ENCODE results near the gene NEK2. TPM values are rescaled to one million over a fixed set of nuclear protein-coding genes. Genes with fewer than 3 reads are reported as not detected.
"Not testable (repeated sequence)": the region's sequence is repeated elsewhere in the genome, so short reads cannot be mapped to it uniquely, and the experiment has no call there.

NEK2 gene
- polyA plus RNA-seq, 1 experiment, result 8.8 TPM

DNA sequence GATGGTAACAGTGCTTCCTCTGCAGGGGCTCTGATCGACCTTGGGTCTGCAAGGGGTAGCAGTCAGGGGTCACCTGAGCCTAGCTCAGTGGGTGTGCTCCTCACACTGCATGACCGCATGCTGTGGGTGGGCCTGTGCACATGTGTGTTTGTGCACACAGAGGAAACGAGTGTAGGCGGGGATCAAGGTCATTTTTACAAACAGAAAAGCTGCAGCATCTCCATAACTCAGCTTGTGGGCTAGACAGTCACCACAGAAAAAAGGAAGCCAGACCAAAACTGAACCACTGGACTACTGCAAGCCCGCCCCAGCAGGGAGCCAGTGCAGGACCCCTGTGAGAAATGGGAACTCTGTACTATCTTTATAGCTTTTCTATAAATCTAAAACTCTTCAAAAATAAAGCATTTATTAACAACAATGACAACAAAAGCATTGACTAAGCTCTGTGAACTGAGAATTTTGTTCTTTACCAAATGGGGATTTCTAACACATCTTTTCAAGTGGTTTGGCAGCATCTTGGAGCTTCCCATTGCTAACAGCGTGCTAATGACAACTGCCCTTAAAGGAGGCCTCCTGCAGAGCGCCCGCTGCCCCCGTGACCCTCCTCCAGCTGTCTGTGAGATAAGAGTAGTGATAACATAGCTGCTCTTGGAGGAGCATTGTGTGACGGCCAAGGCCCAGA lies 19.9 kb upstream of the NEK2 start:
- TF ChIP-seq, protein P1, sequence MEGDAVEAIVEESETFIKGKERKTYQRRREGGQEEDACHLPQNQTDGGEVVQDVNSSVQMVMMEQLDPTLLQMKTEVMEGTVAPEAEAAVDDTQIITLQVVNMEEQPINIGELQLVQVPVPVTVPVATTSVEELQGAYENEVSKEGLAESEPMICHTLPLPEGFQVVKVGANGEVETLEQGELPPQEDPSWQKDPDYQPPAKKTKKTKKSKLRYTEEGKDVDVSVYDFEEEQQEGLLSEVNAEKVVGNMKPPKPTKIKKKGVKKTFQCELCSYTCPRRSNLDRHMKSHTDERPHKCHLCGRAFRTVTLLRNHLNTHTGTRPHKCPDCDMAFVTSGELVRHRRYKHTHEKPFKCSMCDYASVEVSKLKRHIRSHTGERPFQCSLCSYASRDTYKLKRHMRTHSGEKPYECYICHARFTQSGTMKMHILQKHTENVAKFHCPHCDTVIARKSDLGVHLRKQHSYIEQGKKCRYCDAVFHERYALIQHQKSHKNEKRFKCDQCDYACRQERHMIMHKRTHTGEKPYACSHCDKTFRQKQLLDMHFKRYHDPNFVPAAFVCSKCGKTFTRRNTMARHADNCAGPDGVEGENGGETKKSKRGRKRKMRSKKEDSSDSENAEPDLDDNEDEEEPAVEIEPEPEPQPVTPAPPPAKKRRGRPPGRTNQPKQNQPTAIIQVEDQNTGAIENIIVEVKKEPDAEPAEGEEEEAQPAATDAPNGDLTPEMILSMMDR (IDR thresholded peaks at IDR 0.05; ENCODE audit: low read depth, low read length), result no peak
- H3K4me3 ChIP-seq (ENCODE audit: low read depth, low read length), result no peak overlapping the region
- H3K27ac ChIP-seq (ENCODE audit: low read depth, low read length), result no peak overlapping the region
- H3K9me3 ChIP-seq (ENCODE audit: control insufficient read depth, insufficient read depth, low read length), result no peaks in the 10 kb centered on the region; the same call in 1 of the 2 replicates
- POLR2A ChIA-PET, result no interaction called here
- no peak for DNase-seq (ENCODE audit: low read depth, low spot score)
- H3K27me3 ChIP-seq (ENCODE audit: control insufficient read depth, insufficient read depth, low read length), result peaks cover 14% of the 10 kb centered on the region
- CTCF ChIA-PET, result interaction anchor here (1.7 to 6.2 kb wide), 2 partner anchors 14 to 340 kb away, joined by 7 to 98 read pairs; partner anchors contain the start of genes DTL and INTS7

DNA sequence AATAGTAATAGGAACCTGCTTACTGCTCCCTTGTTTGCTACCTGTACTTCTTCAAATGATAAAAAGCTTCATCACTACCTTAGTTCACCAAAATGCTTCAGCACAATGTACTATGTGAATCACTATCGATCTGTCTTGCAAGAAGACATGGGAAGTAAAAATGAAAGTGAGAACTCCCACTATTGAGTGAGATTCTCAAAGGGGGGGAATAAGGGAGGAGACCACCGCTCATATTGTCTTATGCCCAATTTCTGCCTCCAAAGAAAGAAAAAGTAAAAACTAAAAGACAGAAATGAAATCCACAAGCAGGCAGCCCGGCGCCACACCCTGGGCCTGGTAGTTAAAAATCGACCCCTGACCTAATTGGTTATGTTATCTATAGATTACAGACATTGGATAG lies 18.5 kb upstream of the NEK2 start:
- POLR2A ChIA-PET; H3K4me3 ChIP-seq (ENCODE audit: low read depth, low read length); DNase-seq (ENCODE audit: low read depth, low spot score); H3K27ac ChIP-seq (ENCODE audit: low read depth, low read length); H3K9me3 ChIP-seq (ENCODE audit: control insufficient read depth, insufficient read depth, low read length); H3K27me3 ChIP-seq (ENCODE audit: control insufficient read depth, insufficient read depth, low read length): not testable (repeated sequence)
- CTCF ChIA-PET, result interaction anchor here (1.6 kb wide), 1 partner anchor 341 kb away, joined by 5 read pairs; the partner anchor contains the start of genes DTL and INTS7

DNA sequence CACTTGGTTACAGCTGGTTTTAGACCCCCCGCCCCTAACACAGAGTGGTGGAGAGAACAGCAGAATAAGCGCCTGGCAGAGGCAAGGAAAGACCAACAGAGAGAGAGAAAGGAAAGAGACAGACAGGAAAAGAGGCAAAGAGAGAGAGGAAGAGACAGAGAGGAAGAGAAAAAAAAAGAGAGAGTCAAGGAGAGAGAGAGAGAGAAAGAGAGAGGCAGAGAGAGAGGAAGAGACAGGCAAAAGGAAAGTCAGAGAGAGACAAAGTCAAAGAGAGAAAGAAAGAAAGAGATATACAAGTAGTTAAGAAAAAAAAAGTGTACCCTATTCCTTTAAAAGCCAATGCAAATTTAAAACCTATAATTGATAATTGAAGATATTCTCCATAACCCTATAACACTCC lies 13.0 kb upstream of the NEK2 start:
- CTCF ChIA-PET, result no interaction called here
- DNase-seq (ENCODE audit: low read depth, low spot score), result no peak
- H3K9me3 ChIP-seq (ENCODE audit: control insufficient read depth, insufficient read depth, low read length), result no peaks in the 10 kb centered on the region; the same call in 1 of the 2 replicates
- H3K27me3 ChIP-seq (ENCODE audit: control insufficient read depth, insufficient read depth, low read length), result peaks cover 8% of the 10 kb centered on the region
- POLR2A ChIA-PET, result no interaction called here
- TF ChIP-seq, protein P1 (IDR thresholded peaks at IDR 0.05; ENCODE audit: low read depth, low read length), result no peak
- H3K4me3 ChIP-seq (ENCODE audit: low read depth, low read length), result no peak overlapping the region
- no peak overlapping the region for H3K27ac ChIP-seq (ENCODE audit: low read depth, low read length)

DNA sequence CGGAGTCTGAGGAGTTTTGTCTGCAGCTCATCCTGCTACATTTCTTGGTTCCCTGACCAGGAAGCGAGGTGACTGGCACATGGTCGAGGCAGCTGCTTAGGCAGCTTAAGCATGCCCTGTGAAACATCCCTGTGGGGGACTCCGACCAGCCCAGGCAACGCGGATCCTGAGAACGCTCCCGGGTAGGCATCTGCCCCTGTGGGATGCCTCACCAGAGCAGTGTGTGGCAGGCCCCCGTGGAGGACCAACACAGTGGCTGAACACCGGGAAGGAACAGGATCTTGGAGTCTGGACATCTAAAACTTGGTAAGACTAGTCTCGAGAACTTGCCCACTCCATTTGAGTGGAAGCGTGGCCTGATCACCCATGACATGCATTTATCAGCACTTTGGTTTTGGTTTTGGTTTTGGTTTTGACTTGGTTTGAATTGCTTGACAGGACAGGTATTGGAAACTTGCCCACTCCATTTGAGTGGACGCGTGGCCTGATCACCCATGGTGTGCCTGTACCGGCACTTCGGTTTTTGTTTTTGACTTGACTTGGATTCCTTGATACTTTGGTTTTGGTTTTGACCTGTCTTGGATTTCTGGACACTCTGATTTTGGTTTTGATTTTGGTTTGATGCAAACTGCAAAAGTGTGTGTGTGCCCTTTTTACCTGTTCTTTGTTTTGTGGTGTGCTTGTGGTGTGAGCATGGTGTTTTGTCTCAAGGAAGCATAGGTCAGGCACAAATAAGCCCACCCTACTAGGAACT lies 12.2 kb upstream of the NEK2 start:
- ChIA-PET CTCF (interaction anchor here (3.7 kb wide), 1 partner anchor 10 kb away, joined by 37 read pairs; no protein-coding TSS in a partner anchor), POLR2A (no interaction called here)
- DNase-seq (ENCODE audit: low read depth, low spot score), result no peak
- Histone ChIP-seq H3K27ac (ENCODE audit: low read depth, low read length) (no peak overlapping the region), H3K4me3 (ENCODE audit: low read depth, low read length) (no peak overlapping the region), H3K27me3 (ENCODE audit: control insufficient read depth, insufficient read depth, low read length) (peaks cover 8% of the 10 kb centered on the region), H3K9me3 (ENCODE audit: control insufficient read depth, insufficient read depth, low read length) (no peaks in the 10 kb centered on the region; the same call in 1 of the 2 replicates)
- TF ChIP-seq, protein P1 (IDR thresholded peaks at IDR 0.05; ENCODE audit: low read depth, low read length), result no peak

DNA sequence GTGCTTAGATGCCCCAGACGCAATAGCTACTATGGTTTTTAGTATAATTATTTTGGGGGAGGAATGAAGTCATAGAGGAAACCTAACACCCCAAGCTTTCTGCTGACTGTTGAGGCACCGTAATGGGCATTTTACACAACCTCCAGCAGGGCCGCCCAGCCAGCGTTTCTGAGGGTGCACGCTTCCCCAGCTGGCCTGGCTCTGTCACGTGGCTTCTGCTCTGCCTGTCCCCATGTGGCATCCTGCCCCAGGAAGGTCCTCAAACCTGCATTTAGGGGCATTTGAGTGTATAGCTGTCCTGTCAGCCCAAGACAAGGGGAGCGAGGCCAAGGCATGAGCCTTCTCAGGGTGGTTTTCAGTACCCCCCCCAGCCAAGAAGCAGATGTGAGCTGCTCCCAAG lies 10.4 kb upstream of the NEK2 start:
- Histone ChIP-seq H3K27me3 (ENCODE audit: control insufficient read depth, insufficient read depth, low read length) (peaks cover 8% of the 10 kb centered on the region), H3K27ac (ENCODE audit: low read depth, low read length) (no peak overlapping the region), H3K9me3 (ENCODE audit: control insufficient read depth, insufficient read depth, low read length) (no peaks in the 10 kb centered on the region; the same call in 1 of the 2 replicates), H3K4me3 (ENCODE audit: low read depth, low read length) (no peak overlapping the region)
- TF ChIP-seq, protein P1 (IDR thresholded peaks at IDR 0.05; ENCODE audit: low read depth, low read length), result no peak
- CTCF ChIA-PET, result interaction anchor here (0.6 to 10.8 kb wide), 5 partner anchors 12 to 385 kb away, joined by 3 to 304 read pairs (median 6); partner anchors contain the start of genes DTL and INTS7
- no peak for DNase-seq (ENCODE audit: low read depth, low spot score)
- POLR2A ChIA-PET, result no interaction called here

All from AG04450 (cell line).